Kidney glomerular epithelial cell (primary cell): Measurements from ENCODE around the gene TRPC5OS.

Experiments
- DNase-seq: peaks from one replicate; lab custom pipeline; 2025; lab: John Stamatoyannopoulos, UW

Gene TRPC5OS

GRCh38 chrX:111896148-111896547 is 20.2 kb downstream of the TRPC5OS start:
- DNase-seq, result no peak

- peak; percentile 57 for DNase-seq
Measured at GRCh38 chrX:111914398-111915090, 38.6 kb downstream of the TRPC5OS start.

- DNase-seq, result no peak
Measured at GRCh38 chrX:111917591-111917990, 41.6 kb downstream of the TRPC5OS start.

GRCh38 chrX:111928456-111928855 is 52.5 kb downstream of the TRPC5OS start:
- DNase-seq, result no peak
